ENCODE data around the gene AIP. TPM values are rescaled to one million over a fixed set of nuclear protein-coding genes. Genes with fewer than 3 reads are reported as not detected.

Gene AIP
- total RNA-seq, 1 experiment from 2014 or later: 61.0 TPM

DNA sequence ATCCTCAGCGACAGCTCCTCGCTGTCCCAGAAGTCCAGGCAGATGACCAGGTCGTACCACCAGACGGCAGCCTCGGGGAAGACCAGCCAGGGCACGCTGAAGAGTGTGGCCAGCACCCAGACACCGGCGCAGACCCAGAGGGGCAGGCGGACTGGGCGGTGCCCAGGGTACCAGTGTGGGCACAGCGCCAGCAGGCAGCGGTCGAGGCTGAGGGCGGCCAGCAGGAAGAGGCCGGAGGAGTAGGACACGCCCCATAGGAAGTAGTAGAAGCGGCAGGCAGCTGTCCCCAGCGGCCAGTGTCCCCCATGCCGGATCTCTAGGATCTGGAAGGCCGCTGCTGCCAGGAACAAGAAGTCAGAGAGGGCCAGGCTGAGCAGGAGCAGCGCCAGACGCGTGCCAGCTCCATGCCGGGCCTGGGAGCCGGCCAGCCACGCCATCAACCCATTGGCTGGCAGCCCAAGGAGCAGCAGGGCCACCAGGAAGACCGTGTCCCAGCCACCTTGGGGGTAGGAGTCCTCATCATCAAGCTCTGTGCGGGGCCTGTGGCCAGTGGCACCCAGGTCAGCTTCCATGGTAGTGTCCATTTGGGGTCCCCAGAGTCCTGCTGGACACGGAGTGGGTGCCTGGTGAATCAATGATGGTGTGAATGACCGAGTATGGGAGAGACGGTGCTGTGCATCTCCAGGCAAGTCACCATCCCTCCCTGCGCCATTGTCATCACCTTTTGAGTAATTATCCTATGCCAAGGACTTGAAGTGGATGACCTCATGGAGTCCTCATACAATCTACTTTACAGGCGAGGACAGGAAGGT, 30.5 kb upstream of the AIP start, which contains the start of gene GPR152:
Gene GPR152, minus strand, starts transcription at position 589 of the 812 bp plus-strand sequence. Its CDS starts 5 bp downstream, at position 584.
- Histone ChIP-seq H3K4me3 (replicated peaks in 1 of 2; ENCODE audit: low read depth in 1 of 2, low read length in 2 of 2) (no peak within 1 kb of the TSS), H3K4me1 (ENCODE audit: control insufficient read depth in 1 of 2, insufficient read depth in 2 of 2, low read length in 2 of 2) (no peaks in the 10 kb centered on the region), H3K79me2 (ENCODE audit: insufficient read depth, low read length) (no peaks in the 10 kb centered on the region), H3K9me3 (ENCODE audit: control insufficient read depth in 1 of 2, insufficient read depth in 1 of 2, low read depth in 1 of 2, low read length in 2 of 2) (no peaks in the 10 kb centered on the region), H3K9me2 (ENCODE audit: insufficient read depth) (no peaks in the 10 kb centered on the region), H2AFZ (ENCODE audit: low read depth, low read length, poor library complexity, severe bottlenecking) (no peak within 1 kb of the TSS), H3K27me3 (ENCODE audit: insufficient read depth, low read length) (no peaks in the 10 kb centered on the region), H4K20me1 (ENCODE audit: insufficient read depth) (no peaks in the 10 kb centered on the region), H3K36me3 (ENCODE audit: control insufficient read depth in 1 of 2, insufficient read depth in 2 of 2, low read length in 2 of 2) (no peaks in the 10 kb centered on the region), H3K27ac (ENCODE audit: low read depth, low read length) (no peak within 1 kb of the TSS; the same call in 1 of the 2 replicates), H3K9ac (ENCODE audit: low read length) (no peak within 1 kb of the TSS), H3K4me2 (ENCODE audit: low read length) (no peak within 1 kb of the TSS)
- intact Hi-C loops (cut with micrococcal nuclease): no loop called here
- BruUV-seq (replicated peaks): no TSS peak
- TF ChIP-seq, protein P1, sequence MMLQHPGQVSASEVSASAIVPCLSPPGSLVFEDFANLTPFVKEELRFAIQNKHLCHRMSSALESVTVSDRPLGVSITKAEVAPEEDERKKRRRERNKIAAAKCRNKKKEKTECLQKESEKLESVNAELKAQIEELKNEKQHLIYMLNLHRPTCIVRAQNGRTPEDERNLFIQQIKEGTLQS (IDR thresholded peaks at IDR 0.05): no peak
- TF ChIP-seq, protein P2, sequence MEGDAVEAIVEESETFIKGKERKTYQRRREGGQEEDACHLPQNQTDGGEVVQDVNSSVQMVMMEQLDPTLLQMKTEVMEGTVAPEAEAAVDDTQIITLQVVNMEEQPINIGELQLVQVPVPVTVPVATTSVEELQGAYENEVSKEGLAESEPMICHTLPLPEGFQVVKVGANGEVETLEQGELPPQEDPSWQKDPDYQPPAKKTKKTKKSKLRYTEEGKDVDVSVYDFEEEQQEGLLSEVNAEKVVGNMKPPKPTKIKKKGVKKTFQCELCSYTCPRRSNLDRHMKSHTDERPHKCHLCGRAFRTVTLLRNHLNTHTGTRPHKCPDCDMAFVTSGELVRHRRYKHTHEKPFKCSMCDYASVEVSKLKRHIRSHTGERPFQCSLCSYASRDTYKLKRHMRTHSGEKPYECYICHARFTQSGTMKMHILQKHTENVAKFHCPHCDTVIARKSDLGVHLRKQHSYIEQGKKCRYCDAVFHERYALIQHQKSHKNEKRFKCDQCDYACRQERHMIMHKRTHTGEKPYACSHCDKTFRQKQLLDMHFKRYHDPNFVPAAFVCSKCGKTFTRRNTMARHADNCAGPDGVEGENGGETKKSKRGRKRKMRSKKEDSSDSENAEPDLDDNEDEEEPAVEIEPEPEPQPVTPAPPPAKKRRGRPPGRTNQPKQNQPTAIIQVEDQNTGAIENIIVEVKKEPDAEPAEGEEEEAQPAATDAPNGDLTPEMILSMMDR (IDR thresholded peaks at IDR 0.05 in 2 of 3, conservative IDR thresholded peaks at IDR 0.05 in 1 of 3; ENCODE audit: borderline replicate concordance in 1 of 3, insufficient read depth in 1 of 3, low read depth in 2 of 3, low read length in 2 of 3): no peak
- no peak for TF ChIP-seq POLR2AphosphoS5 (IDR thresholded peaks at IDR 0.05; ENCODE audit: low read depth, low read length)
- TF ChIP-seq, protein P3, sequence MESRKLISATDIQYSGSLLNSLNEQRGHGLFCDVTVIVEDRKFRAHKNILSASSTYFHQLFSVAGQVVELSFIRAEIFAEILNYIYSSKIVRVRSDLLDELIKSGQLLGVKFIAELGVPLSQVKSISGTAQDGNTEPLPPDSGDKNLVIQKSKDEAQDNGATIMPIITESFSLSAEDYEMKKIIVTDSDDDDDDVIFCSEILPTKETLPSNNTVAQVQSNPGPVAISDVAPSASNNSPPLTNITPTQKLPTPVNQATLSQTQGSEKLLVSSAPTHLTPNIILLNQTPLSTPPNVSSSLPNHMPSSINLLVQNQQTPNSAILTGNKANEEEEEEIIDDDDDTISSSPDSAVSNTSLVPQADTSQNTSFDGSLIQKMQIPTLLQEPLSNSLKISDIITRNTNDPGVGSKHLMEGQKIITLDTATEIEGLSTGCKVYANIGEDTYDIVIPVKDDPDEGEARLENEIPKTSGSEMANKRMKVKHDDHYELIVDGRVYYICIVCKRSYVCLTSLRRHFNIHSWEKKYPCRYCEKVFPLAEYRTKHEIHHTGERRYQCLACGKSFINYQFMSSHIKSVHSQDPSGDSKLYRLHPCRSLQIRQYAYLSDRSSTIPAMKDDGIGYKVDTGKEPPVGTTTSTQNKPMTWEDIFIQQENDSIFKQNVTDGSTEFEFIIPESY (IDR thresholded peaks at IDR 0.05; ENCODE audit: extremely low read depth, insufficient replicate concordance, low read length): no peak
- no peak for TF ChIP-seq CBX3 (IDR thresholded peaks at IDR 0.05; ENCODE audit: low read depth)
- TF ChIP-seq SIN3A (IDR thresholded peaks at IDR 0.05; ENCODE audit: low read depth): no peak
- no peak for TF ChIP-seq ZNF274 (IDR thresholded peaks at IDR 0.05; ENCODE audit: low read depth, low read length)
- no peak for TF ChIP-seq ELF1 (IDR thresholded peaks at IDR 0.05; ENCODE audit: borderline replicate concordance, low read depth)
- TF ChIP-seq FOSL1 (IDR thresholded peaks at IDR 0.05; ENCODE audit: low read depth): no peak
- no peak for TF ChIP-seq JUND (IDR thresholded peaks at IDR 0.05)
- TF ChIP-seq, protein P4, sequence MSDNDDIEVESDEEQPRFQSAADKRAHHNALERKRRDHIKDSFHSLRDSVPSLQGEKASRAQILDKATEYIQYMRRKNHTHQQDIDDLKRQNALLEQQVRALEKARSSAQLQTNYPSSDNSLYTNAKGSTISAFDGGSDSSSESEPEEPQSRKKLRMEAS (IDR thresholded peaks at IDR 0.05): no peak
- no peak for TF ChIP-seq RAD21 (IDR thresholded peaks at IDR 0.05; ENCODE audit: low read depth)
- no peak for TF ChIP-seq EZH2phosphoT487 (IDR thresholded peaks at IDR 0.05; ENCODE audit: borderline replicate concordance)
- TF ChIP-seq ZFX (IDR thresholded peaks at IDR 0.05): no peak
- TF ChIP-seq SP1 (IDR thresholded peaks at IDR 0.05; ENCODE audit: low read depth): no peak
- no peak for TF ChIP-seq TCF7L2 (IDR thresholded peaks at IDR 0.05; ENCODE audit: borderline replicate concordance, extremely low read depth, insufficient read depth, insufficient read length)
- no peak for TF ChIP-seq SRF (IDR thresholded peaks at IDR 0.05; ENCODE audit: low read depth)
- TF ChIP-seq EZH2 (IDR thresholded peaks at IDR 0.05): no peak
- POLR2A ChIA-PET: no interaction called here
- no peak for ATAC-seq
- DNase-seq (ENCODE audit: low read depth, low spot score): no peak
- CTCF ChIA-PET: no interaction called here
- RAD21 ChIA-PET (ENCODE audit: low non-redundant PET in 1 of 2, low total read pairs in 2 of 2, uncharacterized antibody in 2 of 2, unreplicated experiment in 2 of 2): no interaction called here

All from HCT116 (cell line).